T-helper 22 cell (primary cell): Measurements from ENCODE around the gene NTSR2.
"Not testable (repeated sequence)": the region's sequence is repeated elsewhere in the genome, so short reads cannot be mapped to it uniquely, and the experiment has no call there.

Source experiments
- DNase-seq: peaks from one replicate; pipeline ENCODE4 v3.0.0-alpha.2; 2020; ENCODE audit warnings: low read depth

The NTSR2 gene

DNA sequence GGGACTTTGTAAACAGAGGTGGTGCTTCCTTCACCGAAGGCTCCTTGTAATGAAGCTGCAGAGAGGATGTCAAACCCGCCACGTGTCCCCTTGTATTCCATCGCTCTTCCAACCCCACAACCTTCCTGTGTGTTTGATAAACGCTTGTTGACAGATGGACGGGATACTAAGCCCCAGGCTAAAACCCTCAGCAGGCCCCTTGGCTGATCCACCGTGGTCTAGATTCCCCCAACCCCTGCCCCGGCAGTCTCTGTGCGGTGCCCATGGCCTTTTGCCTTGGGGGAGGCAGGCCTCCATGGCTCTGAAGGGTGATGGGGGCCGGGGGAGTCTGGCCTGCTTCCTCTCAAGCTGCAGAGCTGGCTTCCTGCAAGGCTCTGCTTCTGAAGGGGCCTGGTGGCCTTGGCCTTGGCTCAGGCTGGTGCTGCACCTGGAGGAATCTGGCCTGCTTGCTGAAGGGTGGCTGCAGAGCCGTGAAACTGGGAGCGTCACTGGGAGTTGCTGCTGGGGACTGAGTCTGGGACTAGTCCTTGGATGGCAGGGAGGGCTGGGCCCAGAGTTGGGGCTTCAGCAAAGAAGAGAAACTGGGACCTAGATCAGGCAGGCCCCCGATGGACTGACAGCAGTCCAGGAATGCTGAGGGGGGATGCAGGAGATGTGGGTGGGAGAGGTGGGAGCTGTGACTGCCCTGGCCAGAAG lies 9.6 kb upstream of the NTSR2 start:
- no peak for DNase-seq

DNA sequence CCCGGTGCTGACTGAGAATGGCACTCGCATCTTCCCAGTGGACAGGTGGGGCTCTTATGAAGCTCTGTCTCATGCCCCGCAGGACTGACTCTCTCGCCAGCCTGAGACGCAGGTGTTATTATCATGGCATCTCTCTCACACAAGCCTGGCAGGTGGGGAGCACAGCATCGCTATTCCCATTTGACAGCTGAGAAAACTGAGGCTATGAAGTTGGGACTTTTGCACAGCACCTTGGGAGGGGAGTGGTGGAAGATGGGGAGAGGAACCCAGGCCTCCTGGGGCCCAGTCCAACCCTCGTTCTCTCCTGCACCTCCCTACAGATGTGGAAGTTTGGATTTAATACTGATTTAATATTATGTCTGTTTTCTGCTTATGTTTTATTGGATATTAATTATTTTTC lies 9.0 kb upstream of the NTSR2 start:
- DNase-seq, result no peak

DNA sequence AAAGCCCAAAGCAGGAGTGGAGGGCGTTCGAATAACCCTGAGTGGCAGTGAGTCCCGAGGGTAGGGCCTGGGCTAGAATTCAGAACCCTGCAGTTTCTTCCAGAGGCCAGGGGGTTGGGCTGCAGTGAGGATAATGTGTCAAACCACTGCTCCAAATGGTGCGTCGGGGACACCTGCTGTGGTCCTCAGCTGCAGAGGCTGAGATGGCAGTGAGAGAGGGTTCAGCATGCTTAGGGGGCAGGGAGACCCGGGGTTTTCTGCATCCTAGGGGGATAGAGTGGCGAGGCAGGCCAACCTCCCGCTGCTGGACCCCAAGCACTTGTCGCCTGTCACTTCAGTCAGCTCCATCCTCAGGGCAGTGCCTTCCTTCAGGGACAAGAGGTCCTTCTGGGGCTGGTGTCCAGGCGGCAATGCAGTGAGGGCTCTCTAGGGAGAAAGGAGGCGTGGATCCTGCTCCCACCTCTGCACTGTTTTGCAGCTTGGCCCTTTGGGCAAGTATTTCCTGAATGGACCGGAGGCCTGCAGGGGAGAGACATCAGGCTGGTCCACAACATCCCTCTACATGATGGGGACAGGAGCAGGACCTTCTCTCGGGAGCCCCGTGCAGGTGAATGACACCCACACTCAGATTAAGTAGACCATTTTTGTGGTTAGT lies 8.4 kb upstream of the NTSR2 start:
- no peak for DNase-seq

DNA sequence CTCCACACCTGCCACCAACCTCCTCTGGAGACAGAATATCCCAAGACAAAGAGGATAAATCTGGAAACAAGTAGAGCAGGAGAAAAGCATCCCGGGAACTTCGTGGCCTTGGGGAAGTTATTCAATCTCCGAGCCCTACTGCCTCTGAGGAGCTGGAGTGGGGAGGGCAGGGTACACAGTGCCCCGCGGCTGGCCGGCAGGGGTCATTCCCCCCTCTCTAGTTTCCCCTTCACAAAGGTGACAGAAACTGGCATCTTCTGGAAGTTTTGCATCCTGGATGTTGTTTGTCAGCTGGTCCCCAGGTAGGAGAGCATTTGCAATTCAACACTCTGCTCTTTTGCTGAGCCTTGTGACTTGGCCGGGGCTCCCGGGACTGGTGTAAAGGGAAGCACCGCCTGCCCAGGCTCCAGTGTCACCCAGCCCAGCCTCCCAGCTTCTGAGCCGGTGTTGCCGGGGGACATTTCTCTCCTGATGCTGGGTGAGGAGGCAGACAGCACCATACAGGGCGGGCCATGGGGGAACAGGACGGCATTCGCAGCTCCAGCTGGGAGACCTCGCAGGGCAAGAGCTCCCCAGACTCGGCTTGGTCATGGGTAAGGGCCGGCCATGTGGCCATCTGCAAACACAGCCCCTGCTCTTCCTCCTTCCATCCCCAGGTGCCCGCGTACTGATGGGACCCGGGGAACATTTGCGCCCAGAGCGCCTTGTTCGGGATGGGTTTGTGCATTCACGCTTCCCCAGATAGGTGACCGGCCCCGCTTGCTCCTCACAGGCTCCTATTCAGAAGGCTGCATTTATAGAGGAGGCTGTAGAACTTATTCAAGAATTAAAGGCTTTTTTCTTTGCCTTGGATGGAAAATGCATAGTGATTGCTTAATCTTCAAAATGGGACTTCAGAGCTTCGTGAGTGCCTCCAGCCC lies 7.4 kb upstream of the NTSR2 start:
- no peak for DNase-seq

DNA sequence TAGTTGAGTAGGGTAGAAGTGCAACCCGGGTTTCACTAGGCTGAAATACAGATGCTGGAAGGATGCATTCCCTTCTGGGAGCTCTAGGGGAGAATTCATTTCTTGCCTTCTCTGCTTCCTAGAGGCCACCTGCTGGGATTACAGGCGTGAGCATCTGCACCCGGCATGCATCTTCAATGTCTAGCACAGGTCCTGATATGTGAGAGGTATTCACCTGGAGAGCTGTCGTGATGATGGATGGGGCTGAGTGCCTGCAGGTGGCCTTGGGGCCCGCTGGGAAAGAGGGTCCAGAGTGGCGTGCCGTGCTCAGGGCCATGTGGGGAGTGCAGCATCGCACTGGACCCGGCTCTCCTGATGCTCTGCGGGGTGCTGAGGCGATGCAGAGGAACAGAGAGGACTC lies 6.6 kb upstream of the NTSR2 start:
- no peak for DNase-seq

DNA sequence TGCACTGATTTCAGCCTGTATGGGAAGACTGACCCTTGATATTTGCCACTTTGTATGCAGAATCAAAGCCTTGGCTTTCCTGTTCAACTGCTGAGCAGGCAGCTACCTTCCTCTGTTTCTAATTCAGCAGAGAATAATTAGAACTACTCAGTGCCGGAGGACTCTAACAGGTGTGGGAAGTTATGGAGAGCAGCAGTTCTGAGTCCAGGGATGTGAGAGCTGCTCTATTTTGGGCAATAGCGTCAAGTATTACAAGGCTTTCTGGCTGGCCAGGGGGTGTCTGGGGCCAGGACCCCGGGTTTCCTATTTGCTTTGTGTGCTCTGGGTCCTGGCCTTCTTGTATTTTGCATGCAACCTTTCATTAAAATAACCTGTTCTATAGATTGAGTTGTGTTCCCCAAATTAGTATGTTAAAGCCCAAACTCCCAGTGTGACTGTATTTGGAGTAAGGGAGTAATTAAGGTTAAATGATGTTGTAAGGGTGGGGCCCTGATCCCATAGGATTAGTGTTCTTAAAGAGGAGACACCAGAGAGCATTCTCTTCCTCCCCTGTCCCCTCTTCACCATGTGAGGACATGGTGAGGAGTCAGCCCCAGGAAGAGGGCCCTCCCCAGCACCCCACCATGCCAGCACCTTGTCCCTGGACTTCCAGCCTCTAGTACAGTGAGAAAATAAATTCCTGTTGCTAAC lies 5.6 kb upstream of the NTSR2 start:
- DNase-seq, result no peak

DNA sequence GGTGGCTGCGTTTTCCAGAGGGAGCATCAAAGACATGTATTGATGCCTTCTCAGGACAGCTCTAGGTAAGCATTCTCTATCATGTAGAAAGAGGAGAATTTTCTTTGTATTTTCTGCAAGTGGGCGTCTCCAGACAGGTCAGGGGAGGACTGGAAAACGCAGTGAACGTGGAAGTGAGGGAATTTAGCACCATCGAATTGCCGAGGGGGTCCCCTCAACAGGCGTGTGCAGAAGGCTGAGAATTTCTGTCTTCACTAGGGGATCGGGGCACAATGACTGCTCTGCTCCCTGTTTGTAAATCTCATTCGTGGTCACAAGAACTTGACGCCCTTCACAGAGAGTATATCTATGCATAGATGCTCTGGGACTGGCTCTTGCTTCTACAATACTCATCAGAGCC lies 5.0 kb upstream of the NTSR2 start:
- no peak for DNase-seq

DNA sequence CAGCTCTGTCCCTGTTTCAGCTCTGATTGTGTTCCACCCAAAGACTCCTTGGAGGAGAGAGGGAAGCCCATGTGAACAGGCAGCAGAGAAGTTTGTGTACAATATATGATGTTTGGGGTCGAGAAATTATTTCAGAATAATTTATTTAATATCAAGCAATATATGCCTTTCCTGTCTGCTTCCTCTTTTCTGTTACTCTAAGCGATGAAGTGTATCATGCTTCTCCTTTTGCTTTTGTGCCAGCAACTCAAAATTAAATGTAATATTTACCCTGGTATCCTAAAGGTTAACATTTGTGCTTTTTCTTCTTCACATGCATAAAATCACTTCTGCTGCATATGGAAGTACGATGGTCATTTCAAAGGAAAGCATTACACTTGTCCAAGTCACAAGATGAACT lies 2.4 kb upstream of the NTSR2 start:
- no peak for DNase-seq

DNA sequence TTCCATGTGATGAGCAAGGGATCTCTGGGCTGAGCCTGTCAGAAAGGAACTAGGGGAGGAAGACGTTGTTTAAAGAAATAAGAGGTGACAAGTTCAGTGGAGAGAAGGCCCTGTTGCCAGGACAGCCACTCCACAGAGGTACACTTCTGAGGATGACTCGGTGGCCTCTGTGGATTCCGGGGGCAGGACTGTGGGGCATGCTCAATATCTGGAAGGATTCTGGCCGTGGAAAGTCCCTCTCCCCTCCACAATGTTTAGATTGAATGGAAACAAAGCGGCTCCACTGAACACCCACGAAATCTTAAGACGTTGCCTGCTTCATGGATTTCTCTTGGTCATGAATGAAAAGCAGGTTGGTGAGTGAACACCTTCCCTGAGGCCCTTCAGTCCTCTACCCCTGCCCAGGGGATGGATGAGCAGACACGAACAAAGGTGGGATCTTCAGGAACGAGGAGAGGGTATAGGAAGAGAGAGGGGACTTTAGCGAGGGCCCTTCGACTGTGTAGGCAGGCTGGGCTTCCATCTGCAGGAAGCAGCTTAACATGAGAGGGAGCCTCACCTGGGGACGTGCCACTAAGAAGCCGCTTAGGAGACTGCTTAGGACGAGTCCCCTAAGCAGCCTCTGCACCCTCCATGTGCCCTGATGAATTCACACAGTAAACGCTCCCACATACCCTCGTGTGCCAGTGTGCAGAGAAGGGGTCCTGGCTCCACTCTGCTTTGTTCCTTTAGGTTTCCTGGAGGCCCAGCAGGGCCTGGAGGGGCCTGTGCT lies 1.9 kb downstream of the NTSR2 start:
- DNase-seq, result no peak

DNA sequence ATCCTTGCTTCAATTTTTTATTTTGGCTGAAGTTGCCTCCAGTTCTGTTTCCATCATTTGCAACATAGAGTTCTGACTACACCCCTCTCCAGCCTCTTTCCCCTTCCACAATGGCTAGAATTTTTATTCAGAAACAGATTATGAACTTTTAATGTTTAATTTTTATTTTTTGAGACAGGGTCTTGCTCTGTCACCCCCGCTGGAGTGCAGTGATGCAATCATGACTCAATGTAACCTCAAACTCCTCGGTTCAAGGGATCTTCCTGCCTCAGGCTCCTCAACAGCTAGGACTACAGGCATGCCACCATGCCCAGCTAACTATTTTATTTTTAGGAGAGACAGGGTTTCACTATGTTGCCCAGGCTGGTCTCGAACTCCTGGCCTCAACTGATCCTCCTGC lies 2.8 kb downstream of the NTSR2 start:
- no peak for DNase-seq

DNA sequence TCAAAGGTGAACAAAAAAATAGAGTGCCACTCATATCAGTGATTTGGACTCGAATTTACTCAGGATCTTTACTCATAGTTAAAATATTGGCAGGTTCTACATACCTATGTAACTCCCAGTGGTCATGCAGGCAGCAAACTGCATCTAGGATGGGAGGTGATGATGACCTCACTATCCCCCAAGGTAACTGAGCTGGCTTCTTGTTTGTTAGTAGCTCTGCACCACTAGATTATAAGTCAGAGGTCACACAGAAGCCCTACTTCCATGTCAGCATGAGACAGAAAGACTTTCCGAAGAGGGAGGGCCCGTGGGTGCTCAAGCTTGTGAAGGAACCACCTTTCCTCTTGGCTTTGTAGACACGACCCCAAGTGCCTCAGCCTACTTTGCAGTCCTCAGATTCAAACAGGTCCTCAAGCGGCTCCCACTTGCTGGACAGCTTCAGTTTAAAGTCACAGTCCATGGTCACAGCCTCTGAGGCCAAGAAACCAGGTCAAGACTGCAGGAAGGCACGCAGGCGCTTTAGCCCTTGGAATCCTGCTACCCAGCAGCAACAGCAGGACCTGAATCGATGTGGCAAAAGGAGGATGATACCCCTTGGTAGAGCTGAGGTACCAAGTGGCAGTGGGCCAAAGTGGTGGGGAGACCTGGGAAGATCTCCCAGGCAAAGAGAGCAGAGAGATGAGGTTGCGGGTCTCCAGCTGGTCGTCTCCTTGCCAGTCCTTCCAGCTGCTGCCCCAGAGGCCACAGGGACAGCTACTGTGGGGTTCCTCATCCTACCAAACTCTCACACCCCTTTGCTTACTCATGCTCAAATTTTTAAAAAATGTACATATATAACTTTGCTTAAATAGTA lies 4.3 kb downstream of the NTSR2 start:
- DNase-seq, result no peak

DNA sequence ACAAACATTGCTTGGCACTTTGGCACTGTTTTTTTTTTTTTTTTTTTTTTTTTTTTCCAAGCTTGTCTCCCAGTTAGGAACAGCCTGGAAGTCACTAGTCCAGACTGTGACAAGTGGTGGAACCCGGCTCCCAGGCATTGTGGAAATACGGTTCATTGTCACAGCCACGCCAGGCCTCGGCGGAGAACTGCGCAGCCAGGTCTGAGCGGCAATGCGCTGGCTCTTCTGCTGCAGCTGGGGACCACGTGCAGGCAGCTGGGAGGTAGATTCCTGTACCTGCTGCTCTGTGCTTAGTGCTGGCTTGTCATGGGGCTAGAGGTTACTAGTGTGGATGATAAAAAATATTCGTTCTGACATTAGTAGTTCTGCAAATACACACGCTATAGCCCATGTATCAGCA lies 5.0 kb downstream of the NTSR2 start:
- no peak for DNase-seq

DNA sequence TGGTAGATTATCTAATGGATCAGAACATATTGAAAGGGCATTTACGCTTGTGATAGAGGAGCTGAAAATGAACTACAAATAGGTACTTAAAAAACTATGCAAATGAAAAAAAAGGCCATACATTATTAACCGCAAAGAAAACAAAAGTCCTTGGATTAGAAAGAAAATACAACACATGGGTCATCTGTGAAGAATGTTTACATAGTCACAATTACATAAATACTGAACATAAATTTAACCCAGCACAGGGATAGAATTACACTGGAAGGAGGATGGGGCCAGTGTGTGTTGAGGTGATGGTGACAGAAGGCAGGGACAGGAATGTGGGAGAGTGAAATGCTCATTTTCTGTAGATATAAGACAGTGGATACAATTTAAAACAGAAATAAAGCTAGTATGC lies 6.6 kb downstream of the NTSR2 start:
- no peak for DNase-seq

DNA sequence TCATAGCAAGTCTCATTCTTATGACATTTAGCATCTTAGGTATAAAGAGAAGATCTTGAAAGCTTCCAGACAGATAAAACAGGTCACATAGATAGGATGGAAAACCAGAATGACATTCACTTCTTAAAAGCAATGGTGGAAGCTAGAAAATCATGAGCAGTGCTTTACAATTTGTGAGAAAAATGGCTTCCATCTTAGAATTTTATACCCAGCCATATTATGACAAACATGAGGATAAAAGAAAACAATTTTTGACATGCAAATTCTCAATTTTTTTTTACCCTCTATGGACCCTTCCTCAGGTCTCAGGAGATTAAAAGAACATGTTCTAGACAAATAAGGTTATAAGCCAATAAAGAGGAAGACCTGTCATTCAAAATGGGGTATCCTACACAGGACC lies 7.1 kb downstream of the NTSR2 start:
- DNase-seq, result no peak

DNA sequence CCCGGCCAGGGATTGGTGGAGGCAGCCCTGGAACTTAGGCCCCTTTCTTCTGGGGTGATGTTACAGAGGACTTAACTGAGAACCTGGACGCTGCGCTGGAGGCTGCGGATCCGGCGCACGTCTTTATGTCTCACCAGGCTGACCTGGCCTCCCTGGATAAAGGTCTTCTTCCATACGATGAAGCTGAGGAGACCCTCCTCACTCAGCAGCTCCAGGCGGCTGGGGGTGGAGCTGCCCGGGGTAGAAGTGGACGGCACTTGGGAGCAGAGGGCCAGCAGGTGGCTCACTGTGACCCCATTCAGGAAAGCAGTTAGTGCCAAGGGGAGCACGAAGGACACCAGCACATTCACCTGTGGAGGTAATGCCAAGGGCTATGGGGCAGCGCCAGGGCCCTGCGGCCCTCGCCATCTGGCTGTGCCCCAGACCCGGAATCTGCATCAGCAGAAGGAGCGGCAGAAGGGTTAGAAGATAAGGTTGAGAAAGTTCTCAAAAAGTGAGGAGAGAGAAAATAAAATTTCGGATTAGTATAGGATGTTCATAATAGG lies 8.0 kb downstream of the NTSR2 start:
- no peak for DNase-seq

DNA sequence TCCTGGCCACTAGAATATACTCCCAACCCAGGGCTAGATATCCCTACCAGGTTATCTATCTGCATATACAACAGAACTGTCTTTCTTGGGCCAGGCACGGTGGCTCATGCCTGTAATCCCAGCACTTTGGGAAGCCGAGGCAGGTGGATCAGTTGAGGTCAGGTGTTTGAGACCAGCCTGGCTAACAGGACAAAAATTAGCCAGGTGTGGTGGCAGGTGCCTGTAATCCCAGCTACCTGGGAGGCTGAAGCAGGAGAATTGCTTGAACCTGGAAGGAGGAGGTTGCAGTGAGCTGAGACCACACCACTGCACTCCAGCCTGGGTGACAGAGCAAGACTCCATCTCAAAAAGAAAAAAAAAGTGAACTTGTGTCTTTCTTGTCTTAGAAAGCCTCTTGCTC lies 9.6 kb downstream of the NTSR2 start:
- not testable (repeated sequence) for DNase-seq

DNA sequence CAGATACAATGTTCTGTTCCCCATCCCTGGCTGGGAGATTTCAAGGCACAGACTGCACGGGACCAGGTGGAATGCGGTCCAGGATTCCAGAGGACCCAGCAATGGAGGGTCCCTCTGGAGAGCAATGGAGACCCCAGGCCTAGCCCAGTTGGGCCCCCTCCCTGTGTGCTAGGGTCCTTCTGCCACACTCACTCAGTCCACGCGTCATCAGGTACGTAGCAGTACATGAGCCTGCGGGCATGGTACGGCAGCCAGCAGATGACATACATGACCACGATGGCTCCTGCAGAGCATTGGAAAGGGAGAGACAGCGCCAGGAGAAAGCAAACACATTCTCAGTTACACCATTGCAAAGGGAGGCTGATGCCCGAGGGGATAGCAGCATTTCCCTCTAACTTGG lies 10.1 kb downstream of the NTSR2 start:
- DNase-seq, result no peak

DNA sequence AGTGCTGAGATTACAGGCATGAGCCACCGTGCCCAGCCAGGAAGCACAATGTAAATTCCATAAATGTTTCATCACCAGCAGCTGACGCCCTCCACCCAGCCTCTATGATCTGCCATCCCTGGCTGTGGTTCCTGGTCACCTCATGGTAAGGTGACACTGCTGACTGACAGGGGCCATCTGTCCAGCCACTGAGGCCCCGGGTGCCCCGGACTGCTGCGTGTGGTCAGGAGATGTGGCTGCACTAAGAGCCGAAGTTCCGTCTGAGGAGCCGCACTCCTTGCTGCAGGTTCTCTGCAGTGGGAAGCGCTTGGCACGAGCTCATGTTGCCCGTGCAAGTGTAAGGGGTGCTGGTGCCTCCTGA lies 10.9 kb downstream of the NTSR2 start:
- no peak for DNase-seq

DNA sequence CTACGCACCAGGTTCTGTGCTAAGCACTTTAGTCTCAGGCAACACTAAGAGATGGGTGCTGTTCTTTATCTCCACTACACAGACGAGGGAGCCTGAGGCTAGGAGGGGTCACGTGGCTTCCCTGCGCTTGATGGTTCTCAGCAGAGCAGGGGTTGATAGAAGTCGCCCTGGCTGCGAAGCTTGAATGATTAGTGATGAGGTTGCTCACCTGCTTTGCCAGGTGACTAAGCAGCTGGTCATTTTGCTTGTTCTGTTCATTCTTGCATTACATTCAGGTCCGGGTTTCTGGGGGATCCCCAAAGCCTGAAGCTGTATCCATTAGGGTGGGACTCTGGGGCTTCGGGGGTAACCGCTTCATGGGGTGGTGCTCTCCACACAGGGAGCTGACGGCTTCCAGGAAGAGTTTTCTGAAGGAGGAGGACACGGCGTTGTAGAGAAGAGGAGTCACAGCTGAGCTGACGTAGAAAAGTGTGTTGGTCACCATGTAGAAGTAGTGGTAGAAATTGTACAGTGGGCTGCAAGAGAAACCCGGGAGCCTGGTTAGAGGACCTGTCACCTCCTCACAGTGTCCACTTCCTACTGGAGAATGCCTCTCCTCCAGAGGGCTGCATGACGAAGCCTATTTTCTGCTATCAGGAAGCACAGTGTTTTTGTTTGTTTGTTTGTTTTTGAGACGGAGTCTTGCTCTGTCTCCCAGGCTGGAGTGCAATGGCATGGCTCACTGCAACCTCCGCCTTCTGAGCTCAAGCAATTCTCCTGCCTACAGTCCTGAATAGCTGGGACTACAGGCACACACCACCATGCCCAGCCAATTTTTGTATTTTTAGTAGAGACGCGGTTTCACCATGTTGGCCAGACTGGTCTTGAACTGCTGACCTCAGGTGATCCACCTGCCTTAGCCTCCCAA lies 11.5 kb downstream of the NTSR2 start:
- no peak for DNase-seq
